Calu3 (cell line): Measurements from ENCODE around the gene DOCK10. TPM values are rescaled to one million over a fixed set of nuclear protein-coding genes. Genes with fewer than 3 reads are reported as not detected.

ENCODE experiments used
- BruUV-seq: library from RNA; stranded (reverse); fragments of 400-500 nt; replicated peaks from 2 replicates; lab custom pipeline; 2021; lab: Mats Ljungman, UMichigan
- CTCF ChIA-PET: fragments of 300-600 bp; sonication (Branson Sonifier 250); formaldehyde crosslinking; loops from one replicate; lab custom pipeline; 2022; ENCODE audit warnings: antibody characterized with exemption; lab: Charles Lee
- DNase-seq: peaks from one replicate; pipeline ENCODE4 v3.0.0; 2022
- H3K27ac Mint-ChIP-seq: one replicate; pipeline ENCODE4 v1.8.0; 2022; ENCODE audit warnings: mixed read lengths; ENCODE audit not compliant: unreplicated experiment
- H3K27me3 Mint-ChIP-seq: one replicate; pipeline ENCODE4 v1.8.0; 2022; ENCODE audit warnings: mixed read lengths; ENCODE audit not compliant: unreplicated experiment
- H3K36me3 Mint-ChIP-seq: one replicate; pipeline ENCODE4 v1.8.0; 2022; ENCODE audit warnings: mild to moderate bottlenecking, moderate library complexity, mixed read lengths; ENCODE audit not compliant: insufficient read depth, unreplicated experiment
- H3K4me1 Mint-ChIP-seq: one replicate; pipeline ENCODE4 v1.8.0; 2022; ENCODE audit warnings: mild to moderate bottlenecking, low read depth, mixed read lengths; ENCODE audit not compliant: unreplicated experiment
- H3K4me3 Mint-ChIP-seq: one replicate; pipeline ENCODE4 v1.8.0; 2022; ENCODE audit warnings: mild to moderate bottlenecking, low read depth, moderate library complexity, mixed read lengths; ENCODE audit not compliant: unreplicated experiment
- H3K9me3 Mint-ChIP-seq: one replicate; pipeline ENCODE4 v1.8.0; 2022; ENCODE audit warnings: low read depth, mixed read lengths; ENCODE audit not compliant: unreplicated experiment
- intact Hi-C: fragments of 100-400 bp; cut with micrococcal nuclease; formaldehyde crosslinking; loops from one replicate; pipeline ENCODE4 v1.10.0; 2022; ENCODE audit not compliant: unreplicated experiment
- total RNA-seq: library from RNA; stranded (reverse); gene quantifications from 2 replicates; pipeline ENCODE4 v1.2.3, GENCODE V29; 2022
- TF ChIP-seq, protein P1 (sequence below): fragments of 200-600 bp; IDR thresholded peaks from one replicate; pipeline ENCODE4 v1.8.0; 2022; ENCODE audit warnings: antibody characterized with exemption; ENCODE audit not compliant: unreplicated experiment

Gene DOCK10
- total RNA-seq, 1 experiment from 2014 or later, result 11.9 TPM

DNA sequence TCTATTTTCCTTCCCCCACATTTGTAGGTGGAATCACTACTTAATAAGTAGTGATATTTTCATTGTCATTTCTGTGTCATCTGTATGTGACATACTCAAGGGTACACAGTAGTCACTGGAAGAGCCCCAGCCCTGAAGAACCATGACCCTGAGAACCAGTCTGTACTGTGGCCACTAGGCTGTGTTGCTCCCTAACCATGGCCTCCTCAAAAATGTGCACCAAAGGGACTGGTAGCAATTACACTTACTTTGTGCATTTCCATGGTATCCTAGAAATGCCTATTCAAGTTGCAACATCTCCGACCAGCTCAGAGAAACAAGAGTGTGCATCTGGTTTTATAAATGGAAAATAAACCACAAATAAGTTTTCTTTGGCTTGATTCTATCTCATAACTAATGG, 155.1 kb downstream of the DOCK10 start:
- CTCF ChIA-PET, result no interaction called here
- no TSS peak for BruUV-seq
- no peak overlapping the region for H3K4me3 Mint-ChIP-seq
- H3K36me3 Mint-ChIP-seq, result peaks cover 2% of the 10 kb centered on the region
- no peak overlapping the region for H3K27ac Mint-ChIP-seq
- no peaks in the 10 kb centered on the region for H3K9me3 Mint-ChIP-seq
- no peak for DNase-seq
- intact Hi-C loops, result loop anchor here (10.0 kb wide), 1 partner anchor 118 kb away; no protein-coding TSS in a partner anchor
- H3K4me1 Mint-ChIP-seq, result peaks cover 35% of the 10 kb centered on the region
- no peaks in the 10 kb centered on the region for H3K27me3 Mint-ChIP-seq
- TF ChIP-seq, protein P1, sequence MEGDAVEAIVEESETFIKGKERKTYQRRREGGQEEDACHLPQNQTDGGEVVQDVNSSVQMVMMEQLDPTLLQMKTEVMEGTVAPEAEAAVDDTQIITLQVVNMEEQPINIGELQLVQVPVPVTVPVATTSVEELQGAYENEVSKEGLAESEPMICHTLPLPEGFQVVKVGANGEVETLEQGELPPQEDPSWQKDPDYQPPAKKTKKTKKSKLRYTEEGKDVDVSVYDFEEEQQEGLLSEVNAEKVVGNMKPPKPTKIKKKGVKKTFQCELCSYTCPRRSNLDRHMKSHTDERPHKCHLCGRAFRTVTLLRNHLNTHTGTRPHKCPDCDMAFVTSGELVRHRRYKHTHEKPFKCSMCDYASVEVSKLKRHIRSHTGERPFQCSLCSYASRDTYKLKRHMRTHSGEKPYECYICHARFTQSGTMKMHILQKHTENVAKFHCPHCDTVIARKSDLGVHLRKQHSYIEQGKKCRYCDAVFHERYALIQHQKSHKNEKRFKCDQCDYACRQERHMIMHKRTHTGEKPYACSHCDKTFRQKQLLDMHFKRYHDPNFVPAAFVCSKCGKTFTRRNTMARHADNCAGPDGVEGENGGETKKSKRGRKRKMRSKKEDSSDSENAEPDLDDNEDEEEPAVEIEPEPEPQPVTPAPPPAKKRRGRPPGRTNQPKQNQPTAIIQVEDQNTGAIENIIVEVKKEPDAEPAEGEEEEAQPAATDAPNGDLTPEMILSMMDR, result no peak

DNA sequence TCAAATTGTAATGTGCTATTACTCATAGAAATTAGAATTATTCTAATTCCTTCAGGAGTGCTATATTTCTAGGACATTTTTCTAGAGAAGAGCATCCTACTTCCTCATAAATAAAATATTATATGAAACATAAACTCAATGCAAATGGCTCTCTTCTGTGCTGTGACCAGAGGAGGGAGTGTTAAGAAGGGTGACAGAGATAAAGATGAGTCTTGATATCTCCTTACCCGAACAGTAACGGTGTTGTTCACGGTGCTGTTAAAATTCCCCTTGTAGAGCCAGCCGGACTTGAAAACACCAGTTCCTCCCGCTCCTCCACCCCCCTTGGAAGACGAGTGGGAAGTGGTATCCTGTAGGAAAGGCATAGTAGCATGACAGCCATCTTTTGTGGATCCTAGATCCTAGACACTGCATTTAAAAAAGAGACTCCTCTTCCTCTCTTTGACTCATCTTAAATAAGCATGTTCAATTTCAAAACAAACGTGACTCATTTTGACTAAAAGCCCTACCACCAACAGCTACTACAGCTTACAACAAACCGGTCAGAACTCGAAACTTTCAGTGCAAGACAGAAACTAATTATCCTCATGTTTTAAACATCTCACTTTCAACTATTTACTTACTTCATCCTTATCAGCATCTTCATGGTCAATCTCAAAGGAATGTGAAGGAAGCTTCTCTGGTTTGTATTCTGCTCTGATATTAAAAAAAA, 156.3 kb downstream of the DOCK10 start:
- H3K4me1 Mint-ChIP-seq, result peaks cover 46% of the 10 kb centered on the region
- H3K36me3 Mint-ChIP-seq, result peaks cover 5% of the 10 kb centered on the region
- no peak for DNase-seq
- CTCF ChIA-PET, result no interaction called here
- H3K27me3 Mint-ChIP-seq, result no peaks in the 10 kb centered on the region
- no peaks in the 10 kb centered on the region for H3K9me3 Mint-ChIP-seq
- TF ChIP-seq, protein P1, result no peak
- intact Hi-C loops, result loop anchor here (10.0 kb wide), 1 partner anchor 119 kb away; no protein-coding TSS in a partner anchor
- no peak overlapping the region for H3K27ac Mint-ChIP-seq
- BruUV-seq, result no TSS peak
- no peak overlapping the region for H3K4me3 Mint-ChIP-seq

GRCh38 chr2:224885291-224885690, 157.0 kb downstream of the DOCK10 start:
- H3K27ac Mint-ChIP-seq, result peak overlapping the region; percentile 37
- TF ChIP-seq, protein P1, result no peak
- CTCF ChIA-PET, result no interaction called here

DNA sequence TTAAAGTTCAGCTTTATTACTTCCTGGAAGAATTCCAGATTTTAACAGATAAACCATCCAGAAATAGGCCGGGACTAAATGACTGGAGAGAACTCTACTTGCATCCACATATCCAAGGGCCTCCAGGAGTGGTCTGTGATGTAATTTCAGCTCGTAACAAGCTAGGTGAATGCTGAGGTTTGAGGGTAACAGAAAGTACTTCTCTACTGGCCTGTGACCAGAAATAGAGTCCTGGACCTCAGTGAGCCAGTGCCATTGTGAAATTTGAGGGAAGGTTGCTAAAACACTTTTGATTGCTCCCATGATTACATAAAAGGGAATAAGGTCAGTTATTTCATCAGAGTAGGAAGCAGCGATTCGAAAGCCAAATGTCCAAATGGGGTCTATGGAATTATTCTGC, 158.1 kb downstream of the DOCK10 start:
- BruUV-seq, result no TSS peak
- no peaks in the 10 kb centered on the region for H3K27me3 Mint-ChIP-seq
- peak overlapping the region; percentile 78 for H3K27ac Mint-ChIP-seq
- no peak overlapping the region for H3K4me3 Mint-ChIP-seq
- CTCF ChIA-PET, result interaction anchor here (2.6 kb wide), 1 partner anchor 26 kb away, joined by 10 read pairs; no protein-coding TSS in a partner anchor
- no peaks in the 10 kb centered on the region for H3K9me3 Mint-ChIP-seq
- peaks cover 5% of the 10 kb centered on the region for H3K36me3 Mint-ChIP-seq
- intact Hi-C loops, result loop anchor here (10.0 kb wide), 1 partner anchor 121 kb away; no protein-coding TSS in a partner anchor
- TF ChIP-seq, protein P1, result no peak
- peaks cover 46% of the 10 kb centered on the region for H3K4me1 Mint-ChIP-seq
- DNase-seq, result peak; percentile 11

More at GRCh38 chr2:224885291-224885690, 157.0 kb downstream of the DOCK10 start:
- peaks cover 46% of the 10 kb centered on the region for H3K4me1 Mint-ChIP-seq
- H3K36me3 Mint-ChIP-seq, result peaks cover 5% of the 10 kb centered on the region
- no TSS peak for BruUV-seq
- H3K27me3 Mint-ChIP-seq, result no peaks in the 10 kb centered on the region
- no peaks in the 10 kb centered on the region for H3K9me3 Mint-ChIP-seq
- intact Hi-C loops, result loop anchor here (10.0 kb wide), 1 partner anchor 120 kb away; no protein-coding TSS in a partner anchor
- DNase-seq, result no peak
- no peak overlapping the region for H3K4me3 Mint-ChIP-seq
